ENCODE measurements around the gene GOLGA6L7.
"Not testable (repeated sequence)": the region's sequence is repeated elsewhere in the genome, so short reads cannot be mapped to it uniquely, and the experiment has no call there.

The GOLGA6L7 gene

GRCh38 chr15:28861031-28861534 lies 12.6 kb upstream of the GOLGA6L7 start:
- no peak for TF ChIP-seq CTCF (IDR thresholded peaks at IDR 0.05; ENCODE audit: extremely low read depth, insufficient read depth, missing control alignments)

GRCh38 chr15:28854578-28854977 lies 6.1 kb upstream of the GOLGA6L7 start:
- in situ Hi-C loops (cut with MboI; ENCODE audit: low pct_unique_long_range_greater_than_20kb, low sequenced_read_pairs, unreplicated experiment); DNase-seq (ENCODE audit: low spot score): not testable (repeated sequence)

More at GRCh38 chr15:28861031-28861534, 12.6 kb upstream of the GOLGA6L7 start:
- DNase-seq (ENCODE audit: low spot score) = no peak
- in situ Hi-C loops (cut with MboI; ENCODE audit: low pct_unique_long_range_greater_than_20kb, low sequenced_read_pairs, unreplicated experiment) = no loop called here

- in situ Hi-C loops (cut with MboI; ENCODE audit: low pct_unique_long_range_greater_than_20kb, low sequenced_read_pairs, unreplicated experiment); DNase-seq (ENCODE audit: low spot score): not testable (repeated sequence)
Observed at GRCh38 chr15:28853654-28854053, 5.2 kb upstream of the GOLGA6L7 start.

DNA sequence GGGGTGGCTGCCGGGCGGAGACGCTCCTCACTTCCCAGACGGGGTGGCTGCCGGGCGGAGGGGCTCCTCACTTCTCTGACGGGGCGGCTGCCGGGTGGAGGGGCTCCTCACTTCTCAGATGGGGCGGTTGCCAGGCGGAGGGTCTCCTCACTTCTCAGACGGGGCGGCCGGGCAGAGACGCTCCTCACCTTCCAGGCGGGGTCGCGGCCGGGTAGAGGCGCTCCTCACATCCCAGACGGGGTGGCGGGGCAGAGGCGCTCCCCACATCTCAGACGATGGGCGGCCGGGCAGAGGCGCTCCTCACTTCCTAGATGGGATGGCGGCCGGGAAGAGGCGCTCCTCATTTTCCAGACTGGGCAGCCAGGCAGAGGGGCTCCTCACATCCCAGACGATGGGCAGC lies 1.3 kb upstream of the GOLGA6L7 start:
- DNase-seq (ENCODE audit: low spot score); in situ Hi-C loops (cut with MboI; ENCODE audit: low pct_unique_long_range_greater_than_20kb, low sequenced_read_pairs, unreplicated experiment): not testable (repeated sequence)

DNA sequence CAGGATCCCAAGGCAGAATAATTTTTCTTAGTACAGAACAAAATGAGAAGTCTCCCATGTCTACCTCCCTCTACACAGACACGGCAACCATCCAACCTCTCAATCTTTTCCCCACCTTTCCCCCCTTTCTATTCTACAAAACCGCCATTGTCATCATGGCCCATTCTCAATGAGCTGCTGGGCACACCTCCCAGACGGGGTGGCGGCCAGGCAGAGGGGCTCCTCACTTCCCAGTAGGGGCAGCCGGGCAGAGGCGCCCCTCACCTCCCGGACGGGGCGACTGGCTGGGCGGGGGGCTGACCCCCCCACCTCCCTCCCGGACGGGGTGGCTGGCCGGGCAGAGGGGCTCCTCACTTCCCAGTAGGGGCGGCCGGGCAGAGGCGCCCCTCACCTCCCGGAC lies 827 bp upstream of the GOLGA6L7 start:
- in situ Hi-C loops (cut with MboI; ENCODE audit: low pct_unique_long_range_greater_than_20kb, low sequenced_read_pairs, unreplicated experiment); DNase-seq (ENCODE audit: low spot score): not testable (repeated sequence)

DNA sequence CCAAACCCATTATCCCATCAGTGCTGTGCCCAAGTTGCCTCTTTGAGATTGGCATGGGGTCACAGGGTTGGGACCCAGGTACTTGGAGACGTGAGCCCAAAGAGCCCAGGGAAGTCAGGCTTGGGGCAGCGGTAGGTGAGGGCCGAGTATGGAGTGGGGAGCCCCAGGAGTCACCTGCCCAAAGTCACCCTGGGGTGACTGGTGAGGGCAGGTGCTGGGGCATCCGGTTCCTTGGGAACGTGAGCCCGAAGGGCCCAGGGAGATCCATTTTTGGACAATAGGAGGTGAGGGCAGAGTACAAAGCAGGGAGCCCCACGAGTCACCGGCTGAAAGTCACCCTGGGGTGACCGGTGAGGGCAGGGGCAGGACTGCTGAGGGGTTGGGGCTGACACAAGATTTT lies 485 bp downstream of the GOLGA6L7 start:
- DNase-seq (ENCODE audit: low spot score); in situ Hi-C loops (cut with MboI; ENCODE audit: low pct_unique_long_range_greater_than_20kb, low sequenced_read_pairs, unreplicated experiment): not testable (repeated sequence)

DNA sequence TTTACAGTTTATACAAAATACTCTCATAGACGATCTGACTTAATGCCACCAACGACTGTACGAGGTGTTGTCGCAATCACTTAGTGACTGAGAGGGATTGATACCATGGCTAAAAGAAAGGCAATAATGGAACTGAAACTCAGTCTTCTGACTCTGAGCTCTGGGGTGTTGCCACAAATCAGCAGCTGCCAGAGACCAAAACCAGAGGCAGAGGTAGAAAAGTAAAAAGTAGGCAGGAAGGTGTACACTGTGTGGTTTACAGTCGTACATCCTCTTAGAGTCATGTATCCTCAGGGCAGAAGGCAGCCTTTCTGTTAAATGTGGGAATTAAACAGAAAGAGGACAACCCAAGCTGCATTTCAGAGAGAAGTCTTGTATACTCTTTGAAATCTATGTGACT lies 1.2 kb downstream of the GOLGA6L7 start:
- in situ Hi-C loops (cut with MboI; ENCODE audit: low pct_unique_long_range_greater_than_20kb, low sequenced_read_pairs, unreplicated experiment); DNase-seq (ENCODE audit: low spot score): not testable (repeated sequence)

DNA sequence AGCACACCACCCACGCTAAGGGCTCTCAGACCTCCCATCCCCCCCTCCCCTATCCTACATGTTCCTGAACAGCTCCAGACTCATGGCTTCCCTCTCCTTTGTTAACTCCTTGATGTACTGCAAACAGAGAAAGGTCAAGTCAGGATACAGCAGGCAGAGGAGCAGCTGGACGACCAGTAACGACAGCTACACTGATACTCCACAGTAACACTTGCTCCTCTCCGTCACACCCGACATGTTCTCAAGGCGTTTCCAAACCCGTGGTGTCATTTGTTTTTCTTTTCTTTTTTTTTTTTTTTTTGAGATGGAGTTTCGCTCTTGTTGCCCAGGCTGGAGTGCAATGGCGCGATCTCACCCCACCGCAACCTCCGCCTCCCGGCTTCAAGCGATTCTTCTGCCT lies 4.3 kb downstream of the GOLGA6L7 start:
- DNase-seq (ENCODE audit: low spot score); in situ Hi-C loops (cut with MboI; ENCODE audit: low pct_unique_long_range_greater_than_20kb, low sequenced_read_pairs, unreplicated experiment): not testable (repeated sequence)

DNA sequence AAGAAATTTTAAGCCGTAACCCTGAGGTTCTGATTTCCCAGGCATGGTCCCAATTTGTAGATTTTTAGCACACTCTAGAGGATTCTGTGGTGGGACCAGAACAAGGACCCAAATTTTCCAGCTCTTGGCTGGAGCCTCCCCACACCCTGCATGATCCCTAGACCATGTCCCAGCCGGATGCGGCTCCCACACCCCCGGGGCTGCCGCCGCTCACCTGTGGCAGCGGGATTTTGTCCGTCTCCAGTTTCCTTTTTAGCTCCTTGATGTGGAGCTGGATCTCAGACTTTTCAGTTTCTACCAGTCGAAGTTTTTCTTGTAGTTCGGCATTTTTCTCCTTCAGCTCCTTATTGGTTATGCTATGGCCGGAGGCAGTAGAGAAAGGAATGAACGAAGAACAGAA lies 4.9 kb downstream of the GOLGA6L7 start:
- in situ Hi-C loops (cut with MboI; ENCODE audit: low pct_unique_long_range_greater_than_20kb, low sequenced_read_pairs, unreplicated experiment); DNase-seq (ENCODE audit: low spot score): not testable (repeated sequence)

- in situ Hi-C loops (cut with MboI; ENCODE audit: low pct_unique_long_range_greater_than_20kb, low sequenced_read_pairs, unreplicated experiment); DNase-seq (ENCODE audit: low spot score): not testable (repeated sequence)
Observed at GRCh38 chr15:28842210-28842609, 6.2 kb downstream of the GOLGA6L7 start.

GRCh38 chr15:28840285-28840684 lies 8.2 kb downstream of the GOLGA6L7 start:
- in situ Hi-C loops (cut with MboI; ENCODE audit: low pct_unique_long_range_greater_than_20kb, low sequenced_read_pairs, unreplicated experiment); DNase-seq (ENCODE audit: low spot score): not testable (repeated sequence)

GRCh38 chr15:28834957-28835585 lies 13.4 kb downstream of the GOLGA6L7 start:
- DNase-seq (ENCODE audit: low spot score); in situ Hi-C loops (cut with MboI; ENCODE audit: low pct_unique_long_range_greater_than_20kb, low sequenced_read_pairs, unreplicated experiment): not testable (repeated sequence)

DNA sequence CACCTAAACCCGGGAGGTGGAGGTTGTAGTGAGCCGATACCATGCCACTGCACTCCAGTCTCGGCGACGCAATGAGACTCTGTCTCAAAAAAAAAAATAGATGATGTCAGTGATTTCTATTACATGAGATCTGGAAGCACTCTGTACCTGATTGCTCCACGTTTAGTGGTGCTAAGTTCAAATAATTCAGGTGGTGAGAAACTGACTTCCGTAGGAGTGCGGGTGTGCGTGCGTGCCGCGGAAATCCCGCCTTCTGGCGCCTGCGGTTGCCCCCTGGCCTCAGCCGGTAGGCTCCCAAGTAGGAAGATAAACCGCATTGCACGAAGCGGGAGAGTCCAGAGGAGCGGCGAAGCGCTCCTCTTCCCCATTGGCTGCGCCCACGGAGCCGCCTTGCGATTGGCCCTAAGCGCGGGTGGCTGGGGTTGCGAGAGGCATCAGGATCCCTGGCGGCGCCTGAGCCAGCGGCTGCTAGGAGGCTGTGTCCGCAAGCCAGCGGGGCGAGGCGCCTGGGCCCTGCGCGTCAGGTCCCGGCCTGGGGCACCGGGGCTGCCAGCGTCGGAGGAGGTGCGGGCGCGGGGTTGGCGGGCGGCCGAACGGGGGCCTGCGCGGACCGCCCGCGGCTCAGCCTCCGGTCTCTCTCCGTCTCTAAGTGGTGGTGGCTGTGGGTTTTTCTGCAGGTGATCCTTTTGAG lies 16.4 kb downstream of the GOLGA6L7 start:
- DNase-seq (ENCODE audit: low spot score); in situ Hi-C loops (cut with MboI; ENCODE audit: low pct_unique_long_range_greater_than_20kb, low sequenced_read_pairs, unreplicated experiment): not testable (repeated sequence)

DNA sequence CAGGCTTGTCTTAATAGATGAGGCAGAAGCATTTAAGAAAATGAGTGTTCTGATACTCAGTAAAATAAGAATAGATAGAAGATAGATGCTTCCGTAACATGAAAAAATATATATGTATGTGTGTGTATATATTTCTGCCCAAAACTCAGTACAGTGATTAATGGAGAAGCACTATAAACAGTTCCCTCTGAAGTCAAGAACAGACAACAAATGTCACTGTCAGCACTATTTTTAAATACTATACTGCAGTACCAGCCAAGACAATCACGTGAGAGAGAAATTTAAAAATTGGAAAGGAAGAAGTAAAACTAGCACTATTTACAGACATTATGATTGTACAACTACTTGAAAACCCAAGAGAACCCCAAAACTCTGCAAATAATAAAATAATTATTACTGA lies 27.0 kb downstream of the GOLGA6L7 start:
- in situ Hi-C loops (cut with MboI; ENCODE audit: low pct_unique_long_range_greater_than_20kb, low sequenced_read_pairs, unreplicated experiment) = not testable (repeated sequence)

GRCh38 chr15:28819930-28820295 lies 28.5 kb downstream of the GOLGA6L7 start:
- DNase-seq (ENCODE audit: low spot score); in situ Hi-C loops (cut with MboI; ENCODE audit: low pct_unique_long_range_greater_than_20kb, low sequenced_read_pairs, unreplicated experiment): not testable (repeated sequence)

More for the DNA sequence above, 27.0 kb downstream of the GOLGA6L7 start:
- not testable (repeated sequence) for DNase-seq (ENCODE audit: low spot score)

GRCh38 chr15:28819019-28819929 lies 29.2 kb downstream of the GOLGA6L7 start:
- DNase-seq (ENCODE audit: low spot score); in situ Hi-C loops (cut with MboI; ENCODE audit: low pct_unique_long_range_greater_than_20kb, low sequenced_read_pairs, unreplicated experiment): not testable (repeated sequence)
